Thoracic aorta (tissue), 2 donors: ENCODE results near the gene GTF2H1. TPM values are rescaled to one million over a fixed set of nuclear protein-coding genes. Genes with fewer than 3 reads are reported as not detected.

ENCODE experiments used
- ATAC-seq: fragments of 150-250 bp; one replicate; pipeline ENCODE4 v1.8.0; 2017; ENCODE audit warnings: low read depth; ENCODE audit not compliant: insufficient number of reproducible peaks, low FRiP score
- DNase-seq: peaks from one replicate; pipeline ENCODE4 v3.0.0-alpha.2; 2020; ENCODE audit warnings: low spot score
- H3K27ac ChIP-seq, 2 donors: fragments of 200-600 bp; sonication (generic); 1 replicate in 1 of 2; 2 replicates in 1 of 2; pipeline ENCODE4 v1.5.1; 2016; ENCODE audit warnings: mild to moderate bottlenecking in 2 of 2, moderate library complexity in 2 of 2
- H3K27me3 ChIP-seq: fragments of 200-600 bp; sonication (generic); replicated peaks from 2 replicates; pipeline ENCODE4 v1.6.0; 2016; ENCODE audit warnings: mild to moderate bottlenecking; ENCODE audit not compliant: insufficient read depth
- H3K36me3 ChIP-seq: fragments of 200-600 bp; sonication (generic); one replicate; pipeline ENCODE4 v1.5.1; 2016
- H3K4me1 ChIP-seq, 2 donors: fragments of 200-600 bp; sonication (generic); 1 replicate in 1 of 2; 2 replicates in 1 of 2; pipeline versions ENCODE4 v1.5.1 to v1.6.0; 2016; ENCODE audit warnings: low read depth in 2 of 2, mild to moderate bottlenecking in 1 of 2; ENCODE audit not compliant: control insufficient read depth in 1 of 2
- H3K4me3 ChIP-seq: fragments of 200-600 bp; sonication (generic); 2 replicates; pipeline ENCODE4 v1.5.1; 2016; ENCODE audit warnings: mild to moderate bottlenecking
- H3K9me3 ChIP-seq: fragments of 200-600 bp; sonication (generic); 2 replicates; pipeline ENCODE4 v1.5.1; 2016
- total RNA-seq, 2 donors: library from RNA; depleted of rRNA; stranded (reverse); fragments of >200 nt; gene quantifications; one replicate each; pipeline versions ENCODE4 v1.1.0 to v1.2.3, GENCODE V29; 2016
- TF ChIP-seq, protein P1 (sequence below): fragments of 200-600 bp; sonication (generic); IDR thresholded peaks from one replicate; pipeline ENCODE4 v1.5.1; 2019; ENCODE audit warnings: antibody characterized with exemption

GTF2H1 gene
- total RNA-seq, 2 donors from 2014 or later = 32.9 to 58.1 TPM

DNA sequence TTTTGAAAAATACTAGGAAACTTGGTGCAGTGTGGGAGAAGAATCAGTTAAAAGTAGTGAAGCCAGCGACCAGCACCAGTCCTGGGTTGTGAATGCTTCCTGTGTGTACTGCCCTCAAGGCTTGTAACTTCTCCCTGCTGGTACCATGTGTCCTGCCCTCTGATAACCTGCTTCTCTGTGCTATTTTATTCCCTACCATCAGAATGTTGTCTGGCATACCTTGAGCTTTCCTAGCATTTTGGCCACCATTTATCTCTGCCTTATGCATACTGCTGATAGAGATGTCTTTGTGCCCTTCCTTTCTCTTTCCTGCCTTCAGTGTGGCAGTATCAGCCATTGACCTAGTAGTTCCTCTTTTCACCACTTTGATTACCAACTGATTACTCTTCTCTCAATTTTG, 2.0 kb downstream of the GTF2H1 start:
- H3K27ac ChIP-seq = no peak overlapping the region
- peaks cover 2% of the 10 kb centered on the region for H3K36me3 ChIP-seq
- TF ChIP-seq, protein P1, sequence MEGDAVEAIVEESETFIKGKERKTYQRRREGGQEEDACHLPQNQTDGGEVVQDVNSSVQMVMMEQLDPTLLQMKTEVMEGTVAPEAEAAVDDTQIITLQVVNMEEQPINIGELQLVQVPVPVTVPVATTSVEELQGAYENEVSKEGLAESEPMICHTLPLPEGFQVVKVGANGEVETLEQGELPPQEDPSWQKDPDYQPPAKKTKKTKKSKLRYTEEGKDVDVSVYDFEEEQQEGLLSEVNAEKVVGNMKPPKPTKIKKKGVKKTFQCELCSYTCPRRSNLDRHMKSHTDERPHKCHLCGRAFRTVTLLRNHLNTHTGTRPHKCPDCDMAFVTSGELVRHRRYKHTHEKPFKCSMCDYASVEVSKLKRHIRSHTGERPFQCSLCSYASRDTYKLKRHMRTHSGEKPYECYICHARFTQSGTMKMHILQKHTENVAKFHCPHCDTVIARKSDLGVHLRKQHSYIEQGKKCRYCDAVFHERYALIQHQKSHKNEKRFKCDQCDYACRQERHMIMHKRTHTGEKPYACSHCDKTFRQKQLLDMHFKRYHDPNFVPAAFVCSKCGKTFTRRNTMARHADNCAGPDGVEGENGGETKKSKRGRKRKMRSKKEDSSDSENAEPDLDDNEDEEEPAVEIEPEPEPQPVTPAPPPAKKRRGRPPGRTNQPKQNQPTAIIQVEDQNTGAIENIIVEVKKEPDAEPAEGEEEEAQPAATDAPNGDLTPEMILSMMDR = no peak
- no peaks in the 10 kb centered on the region for H3K9me3 ChIP-seq
- H3K27me3 ChIP-seq = no peaks in the 10 kb centered on the region
- DNase-seq (no peak), ATAC-seq (no peak)
- H3K4me1 ChIP-seq = peaks cover 31 to 44% of the 10 kb centered on the region in 2 donors
- peak overlapping the region; percentile 94 for H3K4me3 ChIP-seq

DNA sequence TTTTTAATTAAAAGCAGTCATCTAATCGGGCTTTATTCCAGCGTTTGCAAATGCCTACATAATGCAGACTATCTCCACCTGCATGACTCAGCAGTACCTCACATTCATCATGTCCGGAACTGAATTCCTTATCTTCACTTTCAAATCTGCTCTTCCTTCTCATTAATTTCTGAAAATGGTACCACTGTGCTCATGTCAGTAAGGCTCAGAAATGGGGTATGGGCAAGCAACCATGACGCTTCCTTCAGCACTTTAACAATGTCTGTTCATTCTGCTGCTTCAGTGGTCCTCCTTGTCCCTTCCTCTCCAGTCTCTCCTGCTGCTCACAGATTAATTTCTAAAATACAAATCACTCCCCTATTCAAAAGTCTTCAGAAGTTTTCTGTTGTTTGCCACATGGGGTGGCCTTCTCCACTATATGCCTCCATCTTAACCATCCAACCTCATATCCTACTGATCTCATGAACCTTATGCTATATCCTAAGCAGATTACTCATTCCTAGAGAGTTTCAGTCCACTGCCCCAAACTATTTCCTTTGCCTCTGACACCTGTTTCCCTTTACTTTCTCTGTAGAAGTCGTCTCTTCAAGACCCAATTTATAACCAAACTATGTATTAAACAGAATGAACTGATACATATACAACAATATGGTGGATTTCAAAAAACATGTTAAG, 7.0 kb downstream of the GTF2H1 start:
- ATAC-seq (no peak), DNase-seq (no peak)
- TF ChIP-seq, protein P1 = no peak
- Histone ChIP-seq H3K27me3 (no peaks in the 10 kb centered on the region), H3K9me3 (no peaks in the 10 kb centered on the region), H3K4me3 (no peak overlapping the region), H3K27ac (no peak overlapping the region), H3K36me3 (peaks cover 16% of the 10 kb centered on the region), H3K4me1 (peaks cover 6 to 7% of the 10 kb centered on the region in 2 donors)

DNA sequence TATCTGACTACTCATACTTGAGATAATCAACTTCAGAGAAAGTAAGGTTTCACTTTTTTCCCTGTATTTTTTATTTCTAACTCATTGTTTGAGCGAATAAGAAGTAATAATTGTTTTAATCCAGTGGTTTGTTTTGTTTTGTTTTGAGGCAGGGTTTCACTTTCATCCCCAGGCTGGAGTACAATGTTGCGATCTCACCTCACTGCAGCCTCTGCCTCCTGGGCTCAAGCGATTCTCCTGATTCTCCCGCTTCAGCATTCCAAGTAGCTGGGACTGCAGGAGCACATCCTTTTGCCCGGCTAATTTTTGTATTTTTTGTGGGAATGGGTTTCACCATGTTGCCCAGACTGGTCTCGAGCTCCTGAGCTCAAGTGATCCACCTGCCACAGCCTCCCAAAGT, 8.6 kb downstream of the GTF2H1 start:
- TF ChIP-seq, protein P1 = no peak
- Histone ChIP-seq H3K27ac (no peak overlapping the region), H3K27me3 (no peaks in the 10 kb centered on the region), H3K9me3 (no peaks in the 10 kb centered on the region), H3K4me1 (no peaks in the 10 kb centered on the region), H3K36me3 (peaks cover 17% of the 10 kb centered on the region), H3K4me3 (no peak overlapping the region)
- no peak for DNase-seq
- ATAC-seq = no peak

DNA sequence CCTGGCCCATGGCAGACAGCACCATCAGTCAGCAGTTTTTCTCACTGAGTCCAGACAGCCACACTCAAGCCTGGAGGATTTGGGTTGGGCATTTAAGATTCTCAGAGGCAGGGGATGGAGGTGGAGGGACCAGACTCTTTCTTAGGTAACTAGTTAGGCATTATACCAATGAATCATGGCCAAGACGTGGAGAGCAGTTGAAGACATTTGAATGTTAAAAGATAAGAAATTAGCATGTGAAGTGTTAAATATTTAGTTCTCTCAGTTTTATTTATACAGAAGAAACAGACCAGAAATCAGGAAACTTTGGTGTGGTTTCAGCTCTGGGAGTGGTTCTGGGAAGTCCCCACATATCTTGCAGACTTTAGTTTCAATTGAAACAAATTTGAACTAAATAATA, 9.9 kb downstream of the GTF2H1 start:
- TF ChIP-seq, protein P1 = no peak
- H3K4me1 ChIP-seq = no peaks in the 10 kb centered on the region
- H3K36me3 ChIP-seq = peaks cover 26% of the 10 kb centered on the region
- no peak overlapping the region for H3K27ac ChIP-seq
- ATAC-seq = no peak
- no peak overlapping the region for H3K4me3 ChIP-seq
- H3K9me3 ChIP-seq = no peaks in the 10 kb centered on the region
- DNase-seq = no peak
- no peaks in the 10 kb centered on the region for H3K27me3 ChIP-seq

DNA sequence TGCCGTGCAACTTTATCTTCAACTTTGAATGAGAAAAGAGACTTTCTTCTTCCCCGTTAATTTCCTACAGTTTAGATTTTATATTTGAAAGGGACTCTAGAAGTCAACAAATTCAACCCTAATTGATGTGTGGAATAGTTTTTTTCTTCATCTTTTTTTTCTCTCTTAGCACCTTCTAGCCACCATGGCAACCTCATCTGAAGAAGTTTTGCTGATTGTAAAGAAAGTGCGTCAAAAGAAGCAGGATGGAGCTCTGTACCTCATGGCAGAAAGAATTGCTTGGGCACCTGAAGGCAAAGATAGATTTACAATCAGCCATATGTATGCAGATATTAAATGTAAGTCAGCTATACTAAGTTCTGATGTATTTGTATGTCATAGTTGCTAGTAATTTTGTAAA, 10.5 kb downstream of the GTF2H1 start:
- Histone ChIP-seq H3K27me3 (no peaks in the 10 kb centered on the region), H3K27ac (no peak overlapping the region), H3K4me1 (no peaks in the 10 kb centered on the region), H3K4me3 (no peak overlapping the region), H3K9me3 (no peaks in the 10 kb centered on the region), H3K36me3 (peaks cover 24% of the 10 kb centered on the region)
- DNase-seq (no peak), ATAC-seq (no peak)
- TF ChIP-seq, protein P1 = no peak
